Measurements from ENCODE around the gene RPA3.

Gene RPA3

DNA sequence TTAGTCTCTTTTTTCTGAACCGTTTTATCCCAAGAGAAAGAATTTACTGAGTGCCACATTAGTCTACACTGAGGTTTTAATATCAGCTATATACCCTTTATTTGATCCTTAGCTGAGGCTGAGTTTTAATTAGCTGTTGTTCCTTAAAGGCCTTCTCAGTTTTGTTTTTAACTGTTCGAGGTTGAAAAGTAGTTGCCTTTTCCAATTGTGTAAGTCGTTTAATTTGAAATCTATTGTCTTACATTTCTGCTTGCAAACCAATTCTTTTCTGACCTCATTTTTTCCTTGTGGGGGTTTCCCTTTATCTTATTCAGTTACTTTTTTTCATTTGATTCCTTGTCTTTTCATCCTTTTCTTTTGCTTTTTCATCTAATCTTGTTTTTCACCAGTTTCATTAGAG is 47.0 kb downstream of the RPA3 start:
- no peak overlapping the region for H2AFZ ChIP-seq (ENCODE audit: low read length)
- peaks cover 20% of the 10 kb centered on the region; the same call in 1 of the 2 replicates for H3K36me3 ChIP-seq (ENCODE audit: insufficient read depth, low read length)
- no peak overlapping the region for H3K4me3 ChIP-seq (ENCODE audit: low read depth, low read length, poor library complexity, severe bottlenecking)
- no peaks in the 10 kb centered on the region for H3F3A ChIP-seq (ENCODE audit: insufficient read depth, low read length)
- H3K4me2 ChIP-seq (ENCODE audit: low read length): no peak overlapping the region
- TF ChIP-seq, protein P1, sequence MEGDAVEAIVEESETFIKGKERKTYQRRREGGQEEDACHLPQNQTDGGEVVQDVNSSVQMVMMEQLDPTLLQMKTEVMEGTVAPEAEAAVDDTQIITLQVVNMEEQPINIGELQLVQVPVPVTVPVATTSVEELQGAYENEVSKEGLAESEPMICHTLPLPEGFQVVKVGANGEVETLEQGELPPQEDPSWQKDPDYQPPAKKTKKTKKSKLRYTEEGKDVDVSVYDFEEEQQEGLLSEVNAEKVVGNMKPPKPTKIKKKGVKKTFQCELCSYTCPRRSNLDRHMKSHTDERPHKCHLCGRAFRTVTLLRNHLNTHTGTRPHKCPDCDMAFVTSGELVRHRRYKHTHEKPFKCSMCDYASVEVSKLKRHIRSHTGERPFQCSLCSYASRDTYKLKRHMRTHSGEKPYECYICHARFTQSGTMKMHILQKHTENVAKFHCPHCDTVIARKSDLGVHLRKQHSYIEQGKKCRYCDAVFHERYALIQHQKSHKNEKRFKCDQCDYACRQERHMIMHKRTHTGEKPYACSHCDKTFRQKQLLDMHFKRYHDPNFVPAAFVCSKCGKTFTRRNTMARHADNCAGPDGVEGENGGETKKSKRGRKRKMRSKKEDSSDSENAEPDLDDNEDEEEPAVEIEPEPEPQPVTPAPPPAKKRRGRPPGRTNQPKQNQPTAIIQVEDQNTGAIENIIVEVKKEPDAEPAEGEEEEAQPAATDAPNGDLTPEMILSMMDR (IDR thresholded peaks at IDR 0.05; ENCODE audit: low read length): no peak
- TF ChIP-seq EZH2 (IDR thresholded peaks at IDR 0.05; ENCODE audit: borderline replicate concordance, low read length): no peak
- peaks cover 29% of the 10 kb centered on the region for H3K4me1 ChIP-seq (ENCODE audit: insufficient read depth, low read length, severe bottlenecking)
- H3K9me2 ChIP-seq (ENCODE audit: low read depth, low read length): no peaks in the 10 kb centered on the region
- no peaks in the 10 kb centered on the region for H4K20me1 ChIP-seq (ENCODE audit: insufficient read depth, low read length)
- no peak overlapping the region for H3K27ac ChIP-seq (ENCODE audit: low read depth, low read length, poor library complexity, severe bottlenecking)
- no peaks in the 10 kb centered on the region for H3K9me3 ChIP-seq (ENCODE audit: low read length)
- H3K9ac ChIP-seq (ENCODE audit: low read length): no peak overlapping the region
- H3K79me2 ChIP-seq (ENCODE audit: insufficient read depth, low read length): peaks cover 7% of the 10 kb centered on the region; the same call in 1 of the 2 replicates
- H3K27me3 ChIP-seq (ENCODE audit: insufficient read depth, low read length): no peaks in the 10 kb centered on the region

DNA sequence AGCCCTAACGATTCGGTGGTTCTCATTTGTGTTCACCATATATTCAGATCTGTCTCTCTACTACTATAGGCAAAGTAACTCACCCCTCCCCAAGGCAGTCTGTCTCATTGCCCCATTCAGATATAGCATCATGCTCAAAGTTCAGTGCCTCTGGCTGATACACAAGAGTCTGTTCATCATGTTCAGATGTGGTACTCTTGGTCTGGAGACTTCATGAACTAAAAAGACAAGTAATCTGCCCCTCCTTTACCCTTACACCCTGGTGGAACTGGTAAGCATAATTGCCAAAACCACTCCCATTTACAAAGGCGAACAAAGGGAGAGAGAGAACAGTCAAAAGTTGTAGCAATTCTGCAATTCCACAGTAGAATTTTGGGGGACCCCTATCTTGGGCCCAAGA is 47.9 kb downstream of the RPA3 start:
- Histone ChIP-seq H2AFZ (ENCODE audit: low read length) (no peak overlapping the region), H3K9me3 (ENCODE audit: low read length) (no peaks in the 10 kb centered on the region), H3K4me1 (ENCODE audit: insufficient read depth, low read length, severe bottlenecking) (peaks cover 23% of the 10 kb centered on the region), H3K9me2 (ENCODE audit: low read depth, low read length) (no peaks in the 10 kb centered on the region), H3K27me3 (ENCODE audit: insufficient read depth, low read length) (no peaks in the 10 kb centered on the region), H3F3A (ENCODE audit: insufficient read depth, low read length) (no peaks in the 10 kb centered on the region), H4K20me1 (ENCODE audit: insufficient read depth, low read length) (no peaks in the 10 kb centered on the region), H3K79me2 (ENCODE audit: insufficient read depth, low read length) (peaks cover 7% of the 10 kb centered on the region; the same call in 1 of the 2 replicates), H3K9ac (ENCODE audit: low read length) (no peak overlapping the region), H3K27ac (ENCODE audit: low read depth, low read length, poor library complexity, severe bottlenecking) (no peak overlapping the region), H3K4me2 (ENCODE audit: low read length) (no peak overlapping the region), H3K4me3 (ENCODE audit: low read depth, low read length, poor library complexity, severe bottlenecking) (no peak overlapping the region), H3K36me3 (ENCODE audit: insufficient read depth, low read length) (peaks cover 12% of the 10 kb centered on the region; the same call in 1 of the 2 replicates)
- no peak for TF ChIP-seq EZH2 (IDR thresholded peaks at IDR 0.05; ENCODE audit: borderline replicate concordance, low read length)
- TF ChIP-seq, protein P1 (IDR thresholded peaks at IDR 0.05; ENCODE audit: low read length): no peak

DNA sequence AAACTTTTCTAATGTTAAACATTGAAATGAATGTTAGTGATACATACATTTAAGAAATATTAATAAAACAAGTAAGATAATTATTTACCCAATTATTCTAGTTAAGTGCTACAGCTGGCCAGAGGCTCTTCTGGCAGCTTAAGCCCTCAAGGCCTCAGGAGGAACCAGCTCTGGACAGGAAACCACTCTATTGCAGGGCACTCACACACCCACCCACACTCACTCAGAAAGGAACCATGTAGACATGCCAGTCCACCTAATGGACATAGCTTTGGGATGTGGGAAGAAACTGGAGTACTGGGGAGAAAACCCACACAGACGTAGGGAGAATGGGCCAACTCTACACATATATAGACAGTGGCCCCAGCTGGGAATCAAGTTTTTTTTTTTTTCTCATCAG is 49.7 kb downstream of the RPA3 start:
- Histone ChIP-seq H3K4me1 (ENCODE audit: insufficient read depth, low read length, severe bottlenecking) (peaks cover 18% of the 10 kb centered on the region), H3K9me3 (ENCODE audit: low read length) (no peaks in the 10 kb centered on the region), H2AFZ (ENCODE audit: low read length) (no peak overlapping the region), H3K36me3 (ENCODE audit: insufficient read depth, low read length) (peaks cover 4% of the 10 kb centered on the region; the same call in 1 of the 2 replicates), H4K20me1 (ENCODE audit: insufficient read depth, low read length) (no peaks in the 10 kb centered on the region), H3K9me2 (ENCODE audit: low read depth, low read length) (no peaks in the 10 kb centered on the region), H3K27me3 (ENCODE audit: insufficient read depth, low read length) (no peaks in the 10 kb centered on the region), H3K4me2 (ENCODE audit: low read length) (no peak overlapping the region), H3K9ac (ENCODE audit: low read length) (no peak overlapping the region), H3K79me2 (ENCODE audit: insufficient read depth, low read length) (peaks cover 3% of the 10 kb centered on the region; the same call in 1 of the 2 replicates), H3F3A (ENCODE audit: insufficient read depth, low read length) (no peaks in the 10 kb centered on the region), H3K4me3 (ENCODE audit: low read depth, low read length, poor library complexity, severe bottlenecking) (no peak overlapping the region), H3K27ac (ENCODE audit: low read depth, low read length, poor library complexity, severe bottlenecking) (no peak overlapping the region)
- TF ChIP-seq EZH2 (IDR thresholded peaks at IDR 0.05; ENCODE audit: borderline replicate concordance, low read length): no peak
- TF ChIP-seq, protein P1 (IDR thresholded peaks at IDR 0.05; ENCODE audit: low read length): no peak

Measured in OCI-LY1 (cell line).